GM12892 (cell line): ENCODE data around the gene CT45A10.

Source experiments
- POLR2A ChIP-seq: IDR thresholded peaks from 2 replicates; pipeline ENCODE4 v1.6.1; 2011; ENCODE audit warnings: low read depth, low read length, control low read depth
- POLR2AphosphoS5 ChIP-seq: IDR thresholded peaks from 2 replicates; pipeline ENCODE4 v1.6.1; 2011; ENCODE audit warnings: low read depth, low read length, control low read depth
- TAF1 ChIP-seq: IDR thresholded peaks from 2 replicates; pipeline ENCODE4 v1.6.1; 2011; ENCODE audit warnings: low read depth, mild to moderate bottlenecking, control low read depth, low read length, borderline replicate concordance

- TF ChIP-seq POLR2A (no peak), POLR2AphosphoS5 (no peak), TAF1 (no peak)
Observed at GRCh38 chrX:135910251-135910650, 17.0 kb upstream of the CT45A10 start.
